Measurements from ENCODE around the gene CHST15.

The CHST15 gene

GRCh38 chr10:124001391-124002148 lies 91.8 kb downstream of the CHST15 start:
- no peak overlapping the region for H3K4me3 ChIP-seq (ENCODE audit: low read length)
- H3K9ac ChIP-seq (ENCODE audit: low read depth, low read length), result no peak overlapping the region

GRCh38 chr10:124000792-124001201 lies 92.6 kb downstream of the CHST15 start:
- Histone ChIP-seq H3K4me3 (ENCODE audit: low read length) (no peak overlapping the region), H3K36me3 (ENCODE audit: insufficient read depth, low read depth, low read length) (no peaks in the 10 kb centered on the region), H3K9me3 (ENCODE audit: insufficient read depth, low read depth, low read length) (no peaks in the 10 kb centered on the region), H3K9ac (ENCODE audit: low read depth, low read length) (no peak overlapping the region), H3K27ac (ENCODE audit: low read length) (no peak overlapping the region), H3K27me3 (ENCODE audit: insufficient read depth, low read length) (no peaks in the 10 kb centered on the region), H3K4me1 (ENCODE audit: insufficient read depth, low read length) (no peaks in the 10 kb centered on the region)

More at GRCh38 chr10:124001391-124002148, 91.8 kb downstream of the CHST15 start:
- Histone ChIP-seq H3K36me3 (ENCODE audit: insufficient read depth, low read depth, low read length) (no peaks in the 10 kb centered on the region), H3K27ac (ENCODE audit: low read length) (no peak overlapping the region), H3K4me1 (ENCODE audit: insufficient read depth, low read length) (no peaks in the 10 kb centered on the region; the same call in 1 of the 2 replicates), H3K27me3 (ENCODE audit: insufficient read depth, low read length) (no peaks in the 10 kb centered on the region), H3K9me3 (ENCODE audit: insufficient read depth, low read depth, low read length) (no peaks in the 10 kb centered on the region)

GRCh38 chr10:123999956-124000615 lies 93.3 kb downstream of the CHST15 start:
- Histone ChIP-seq H3K9me3 (ENCODE audit: insufficient read depth, low read depth, low read length) (no peaks in the 10 kb centered on the region), H3K27ac (ENCODE audit: low read length) (no peak overlapping the region), H3K36me3 (ENCODE audit: insufficient read depth, low read depth, low read length) (no peaks in the 10 kb centered on the region), H3K4me3 (ENCODE audit: low read length) (no peak overlapping the region), H3K9ac (ENCODE audit: low read depth, low read length) (no peak overlapping the region), H3K27me3 (ENCODE audit: insufficient read depth, low read length) (peaks cover 5% of the 10 kb centered on the region; the same call in 1 of the 2 replicates), H3K4me1 (ENCODE audit: insufficient read depth, low read length) (no peaks in the 10 kb centered on the region)

- H3K27me3 ChIP-seq (ENCODE audit: insufficient read depth, low read length), result peaks cover 11% of the 10 kb centered on the region
- H3K9ac ChIP-seq (ENCODE audit: low read depth, low read length), result no peak overlapping the region
Observed at GRCh38 chr10:123999261-123999660, 94.1 kb downstream of the CHST15 start.

GRCh38 chr10:123998197-123999141 lies 94.9 kb downstream of the CHST15 start:
- peaks cover 19% of the 10 kb centered on the region for H3K27me3 ChIP-seq (ENCODE audit: insufficient read depth, low read length)
- no peaks in the 10 kb centered on the region for H3K4me1 ChIP-seq (ENCODE audit: insufficient read depth, low read length)
- H3K4me3 ChIP-seq (ENCODE audit: low read length), result no peak overlapping the region
- H3K36me3 ChIP-seq (ENCODE audit: insufficient read depth, low read depth, low read length), result no peaks in the 10 kb centered on the region
- no peak overlapping the region for H3K27ac ChIP-seq (ENCODE audit: low read length)
- H3K9ac ChIP-seq (ENCODE audit: low read depth, low read length), result no peak overlapping the region
- no peaks in the 10 kb centered on the region for H3K9me3 ChIP-seq (ENCODE audit: insufficient read depth, low read depth, low read length)

More at GRCh38 chr10:123999261-123999660, 94.1 kb downstream of the CHST15 start:
- Histone ChIP-seq H3K36me3 (ENCODE audit: insufficient read depth, low read depth, low read length) (no peaks in the 10 kb centered on the region), H3K27ac (ENCODE audit: low read length) (no peak overlapping the region), H3K4me3 (ENCODE audit: low read length) (no peak overlapping the region), H3K9me3 (ENCODE audit: insufficient read depth, low read depth, low read length) (no peaks in the 10 kb centered on the region), H3K4me1 (ENCODE audit: insufficient read depth, low read length) (no peaks in the 10 kb centered on the region)

- Histone ChIP-seq H3K4me1 (ENCODE audit: insufficient read depth, low read length) (no peaks in the 10 kb centered on the region), H3K27ac (ENCODE audit: low read length) (no peak overlapping the region), H3K27me3 (ENCODE audit: insufficient read depth, low read length) (peaks cover 27% of the 10 kb centered on the region), H3K9me3 (ENCODE audit: insufficient read depth, low read depth, low read length) (no peaks in the 10 kb centered on the region), H3K4me3 (ENCODE audit: low read length) (no peak overlapping the region), H3K36me3 (ENCODE audit: insufficient read depth, low read depth, low read length) (no peaks in the 10 kb centered on the region), H3K9ac (ENCODE audit: low read depth, low read length) (no peak overlapping the region)
Observed at GRCh38 chr10:123997486-123998196, 95.8 kb downstream of the CHST15 start.

GRCh38 chr10:123997013-123997412 lies 96.4 kb downstream of the CHST15 start:
- H3K4me1 ChIP-seq (ENCODE audit: insufficient read depth, low read length), result no peaks in the 10 kb centered on the region
- H3K9me3 ChIP-seq (ENCODE audit: insufficient read depth, low read depth, low read length), result no peaks in the 10 kb centered on the region
- no peaks in the 10 kb centered on the region for H3K36me3 ChIP-seq (ENCODE audit: insufficient read depth, low read depth, low read length)
- peaks cover 31% of the 10 kb centered on the region for H3K27me3 ChIP-seq (ENCODE audit: insufficient read depth, low read length)
- no peak overlapping the region for H3K4me3 ChIP-seq (ENCODE audit: low read length)
- no peak overlapping the region for H3K9ac ChIP-seq (ENCODE audit: low read depth, low read length)
- H3K27ac ChIP-seq (ENCODE audit: low read length), result no peak overlapping the region

GRCh38 chr10:123996302-123996701 lies 97.1 kb downstream of the CHST15 start:
- no peaks in the 10 kb centered on the region for H3K36me3 ChIP-seq (ENCODE audit: insufficient read depth, low read depth, low read length)
- no peak overlapping the region for H3K4me3 ChIP-seq (ENCODE audit: low read length)
- H3K9me3 ChIP-seq (ENCODE audit: insufficient read depth, low read depth, low read length), result no peaks in the 10 kb centered on the region
- H3K4me1 ChIP-seq (ENCODE audit: insufficient read depth, low read length), result no peaks in the 10 kb centered on the region
- no peak overlapping the region for H3K9ac ChIP-seq (ENCODE audit: low read depth, low read length)
- peaks cover 36% of the 10 kb centered on the region for H3K27me3 ChIP-seq (ENCODE audit: insufficient read depth, low read length)
- no peak overlapping the region for H3K27ac ChIP-seq (ENCODE audit: low read length)

- Histone ChIP-seq H3K9me3 (ENCODE audit: insufficient read depth, low read depth, low read length) (no peaks in the 10 kb centered on the region), H3K9ac (ENCODE audit: low read depth, low read length) (peak overlapping the region; percentile 2; the same call in 1 of the 2 replicates), H3K36me3 (ENCODE audit: insufficient read depth, low read depth, low read length) (no peaks in the 10 kb centered on the region), H3K27ac (ENCODE audit: low read length) (no peak overlapping the region), H3K4me3 (ENCODE audit: low read length) (peak overlapping the region; percentile 62; the same call in 1 of the 2 replicates), H3K27me3 (ENCODE audit: insufficient read depth, low read length) (peaks cover 43% of the 10 kb centered on the region), H3K4me1 (ENCODE audit: insufficient read depth, low read length) (no peaks in the 10 kb centered on the region)
Observed at GRCh38 chr10:123995461-123996131, 97.8 kb downstream of the CHST15 start.

- H3K36me3 ChIP-seq (ENCODE audit: insufficient read depth, low read depth, low read length), result no peaks in the 10 kb centered on the region
- no peaks in the 10 kb centered on the region for H3K4me1 ChIP-seq (ENCODE audit: insufficient read depth, low read length)
- peak overlapping the region; percentile 2; the same call in 1 of the 2 replicates for H3K9ac ChIP-seq (ENCODE audit: low read depth, low read length)
- peaks cover 49% of the 10 kb centered on the region for H3K27me3 ChIP-seq (ENCODE audit: insufficient read depth, low read length)
- no peaks in the 10 kb centered on the region for H3K9me3 ChIP-seq (ENCODE audit: insufficient read depth, low read depth, low read length)
- H3K4me3 ChIP-seq (ENCODE audit: low read length), result peak overlapping the region; percentile 62
- H3K27ac ChIP-seq (ENCODE audit: low read length), result no peak overlapping the region
Observed at GRCh38 chr10:123995082-123995460, 98.3 kb downstream of the CHST15 start.

Measured in iPS-20b (cell line).